Measurements from ENCODE around the gene ID3.

Gene ID3

GRCh38 chr1:23577056-23578004, 18.0 kb upstream of the ID3 start:
- H3K4me1 Mint-ChIP-seq (ENCODE audit: low read depth): peaks cover 23% of the 10 kb centered on the region
- H3K9me3 Mint-ChIP-seq: no peaks in the 10 kb centered on the region
- H3K27me3 Mint-ChIP-seq (ENCODE audit: low read depth): peaks cover 6% of the 10 kb centered on the region
- no peaks in the 10 kb centered on the region for H3K36me3 Mint-ChIP-seq (ENCODE audit: low read depth)
- no peak overlapping the region for H3K4me3 Mint-ChIP-seq
- H3K27ac Mint-ChIP-seq: peak overlapping the region; percentile 70

DNA sequence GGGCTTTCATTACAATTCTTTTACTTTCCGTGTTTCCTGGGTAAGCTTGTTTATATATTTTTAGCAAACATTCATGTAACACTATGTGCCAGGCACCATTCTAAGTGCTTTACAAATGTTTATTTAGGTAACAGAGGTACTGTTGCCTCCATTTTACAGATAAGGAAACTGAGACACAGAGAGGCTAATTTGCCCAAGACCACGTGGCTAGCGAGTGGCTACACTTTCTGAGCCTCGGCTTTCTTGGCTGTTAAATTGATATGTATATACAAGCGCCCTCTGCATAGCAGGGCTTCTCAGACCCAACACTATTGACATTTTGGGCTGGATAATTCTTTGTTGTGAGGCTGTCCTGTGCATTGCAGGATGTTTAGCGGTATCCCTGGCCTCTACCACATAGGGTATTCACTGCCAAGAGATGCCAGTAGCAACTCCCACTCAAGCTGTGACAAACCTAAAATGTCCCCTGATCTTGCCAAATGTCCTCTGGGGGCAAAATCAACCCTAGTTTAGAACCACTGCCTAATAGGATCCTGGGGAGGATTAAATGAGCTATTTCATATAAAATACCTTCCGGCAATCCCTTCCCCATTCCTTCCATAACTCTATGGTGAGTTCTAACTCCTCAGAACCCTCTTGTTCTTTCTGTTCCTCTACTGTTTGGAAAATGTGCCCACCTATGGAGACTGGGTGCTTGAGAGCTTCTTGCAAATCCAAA, 17.2 kb upstream of the ID3 start:
- Mint-ChIP-seq H3K27me3 (ENCODE audit: low read depth) (peaks cover 9% of the 10 kb centered on the region), H3K4me3 (no peak overlapping the region), H3K4me1 (ENCODE audit: low read depth) (peaks cover 23% of the 10 kb centered on the region), H3K9me3 (no peaks in the 10 kb centered on the region), H3K27ac (no peak overlapping the region), H3K36me3 (ENCODE audit: low read depth) (no peaks in the 10 kb centered on the region)

GRCh38 chr1:23575226-23575810, 16.0 kb upstream of the ID3 start:
- H3K4me3 Mint-ChIP-seq: no peak overlapping the region
- peaks cover 15% of the 10 kb centered on the region for H3K27me3 Mint-ChIP-seq (ENCODE audit: low read depth)
- no peaks in the 10 kb centered on the region for H3K9me3 Mint-ChIP-seq
- no peaks in the 10 kb centered on the region for H3K36me3 Mint-ChIP-seq (ENCODE audit: low read depth)
- H3K27ac Mint-ChIP-seq: no peak overlapping the region
- peaks cover 23% of the 10 kb centered on the region for H3K4me1 Mint-ChIP-seq (ENCODE audit: low read depth)

DNA sequence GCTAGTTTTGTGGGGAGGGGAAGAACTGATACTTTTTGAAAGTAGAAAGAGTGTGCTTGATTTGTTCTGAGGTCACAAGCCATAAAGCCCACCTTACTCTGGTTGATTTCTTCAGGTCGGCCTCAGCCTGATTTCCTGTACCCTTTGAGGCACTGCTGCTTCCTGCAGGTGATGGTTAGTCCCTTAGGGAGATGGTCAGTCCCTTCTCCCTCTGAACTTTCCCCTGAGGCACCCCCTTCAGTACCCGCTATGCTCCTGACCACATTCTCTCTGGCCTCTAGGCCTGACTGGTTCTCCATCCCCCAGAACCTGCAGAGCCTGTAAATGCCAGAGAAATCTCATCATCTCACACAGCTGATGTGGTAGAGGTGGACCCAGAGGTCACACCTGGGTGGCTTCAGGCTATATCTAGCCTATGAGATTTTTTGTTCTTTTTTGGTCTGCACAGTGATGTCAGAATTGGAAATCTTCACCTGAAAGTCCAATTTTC, 15.0 kb upstream of the ID3 start:
- Mint-ChIP-seq H3K4me3 (no peak overlapping the region), H3K4me1 (ENCODE audit: low read depth) (peaks cover 23% of the 10 kb centered on the region), H3K9me3 (no peaks in the 10 kb centered on the region), H3K36me3 (ENCODE audit: low read depth) (no peaks in the 10 kb centered on the region), H3K27me3 (ENCODE audit: low read depth) (peaks cover 24% of the 10 kb centered on the region), H3K27ac (no peak overlapping the region)

GRCh38 chr1:23573574-23574182, 14.4 kb upstream of the ID3 start:
- Mint-ChIP-seq H3K9me3 (no peaks in the 10 kb centered on the region), H3K36me3 (ENCODE audit: low read depth) (no peaks in the 10 kb centered on the region), H3K27me3 (ENCODE audit: low read depth) (peaks cover 31% of the 10 kb centered on the region), H3K4me1 (ENCODE audit: low read depth) (peaks cover 20% of the 10 kb centered on the region), H3K27ac (no peak overlapping the region), H3K4me3 (no peak overlapping the region)

DNA sequence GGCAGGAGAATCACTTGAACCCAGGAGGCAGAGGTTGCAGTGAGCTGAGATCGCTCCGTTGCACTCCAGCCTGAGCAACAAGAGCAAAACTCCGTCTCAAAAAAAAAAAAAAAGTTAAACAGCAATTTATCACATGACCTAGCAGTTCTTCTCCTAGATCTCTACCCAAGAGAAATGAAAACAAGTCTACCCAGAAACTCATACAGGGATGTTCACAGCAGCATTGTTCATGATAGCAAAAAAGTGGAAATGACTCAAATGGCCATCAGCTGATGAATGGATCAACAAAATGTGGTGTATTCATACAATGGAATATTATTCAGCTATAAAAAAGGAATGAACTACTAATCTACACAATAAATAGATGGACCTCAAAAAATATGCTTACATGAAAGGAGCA, 12.2 kb upstream of the ID3 start:
- Mint-ChIP-seq H3K4me1 (ENCODE audit: low read depth) (peaks cover 8% of the 10 kb centered on the region), H3K9me3 (no peaks in the 10 kb centered on the region), H3K27me3 (ENCODE audit: low read depth) (peaks cover 50% of the 10 kb centered on the region), H3K36me3 (ENCODE audit: low read depth) (peaks cover 3% of the 10 kb centered on the region), H3K27ac (no peak overlapping the region), H3K4me3 (no peak overlapping the region)

DNA sequence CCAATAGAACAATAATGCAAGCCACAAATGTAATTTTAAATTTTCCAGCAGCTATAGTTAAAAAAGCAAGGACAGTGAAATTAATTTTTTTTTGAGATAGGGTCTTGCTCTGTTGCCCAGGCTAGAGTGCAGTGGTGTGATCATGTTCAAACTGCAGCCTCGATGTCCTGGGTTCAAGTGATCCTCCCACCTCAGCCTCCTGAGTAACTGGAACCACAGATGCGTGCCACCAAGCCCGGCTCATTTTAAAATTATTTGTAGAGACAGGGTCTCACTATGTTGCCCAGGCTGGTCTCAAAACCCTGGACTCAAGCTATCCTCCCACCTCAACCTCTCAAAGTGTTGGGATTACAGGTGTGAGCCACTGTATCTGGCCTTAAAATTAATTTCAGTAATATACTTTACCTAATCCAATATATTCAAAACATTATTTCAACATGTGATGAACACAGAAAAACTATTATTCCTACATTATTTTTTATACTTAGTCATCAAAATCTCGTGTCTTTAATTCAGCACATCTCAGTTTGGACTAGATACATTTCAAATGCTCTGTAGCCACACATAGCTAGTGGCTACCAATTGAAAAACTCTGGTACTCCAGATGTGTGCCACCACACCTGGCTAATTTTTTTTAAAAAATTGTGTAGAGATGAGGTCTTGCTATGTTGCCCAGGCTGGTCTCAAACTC, 10.8 kb upstream of the ID3 start:
- H3K36me3 Mint-ChIP-seq (ENCODE audit: low read depth): peaks cover 5% of the 10 kb centered on the region
- H3K4me1 Mint-ChIP-seq (ENCODE audit: low read depth): peaks cover 8% of the 10 kb centered on the region
- H3K27ac Mint-ChIP-seq: no peak overlapping the region
- no peaks in the 10 kb centered on the region for H3K9me3 Mint-ChIP-seq
- H3K27me3 Mint-ChIP-seq (ENCODE audit: low read depth): peaks cover 63% of the 10 kb centered on the region
- H3K4me3 Mint-ChIP-seq: no peak overlapping the region

DNA sequence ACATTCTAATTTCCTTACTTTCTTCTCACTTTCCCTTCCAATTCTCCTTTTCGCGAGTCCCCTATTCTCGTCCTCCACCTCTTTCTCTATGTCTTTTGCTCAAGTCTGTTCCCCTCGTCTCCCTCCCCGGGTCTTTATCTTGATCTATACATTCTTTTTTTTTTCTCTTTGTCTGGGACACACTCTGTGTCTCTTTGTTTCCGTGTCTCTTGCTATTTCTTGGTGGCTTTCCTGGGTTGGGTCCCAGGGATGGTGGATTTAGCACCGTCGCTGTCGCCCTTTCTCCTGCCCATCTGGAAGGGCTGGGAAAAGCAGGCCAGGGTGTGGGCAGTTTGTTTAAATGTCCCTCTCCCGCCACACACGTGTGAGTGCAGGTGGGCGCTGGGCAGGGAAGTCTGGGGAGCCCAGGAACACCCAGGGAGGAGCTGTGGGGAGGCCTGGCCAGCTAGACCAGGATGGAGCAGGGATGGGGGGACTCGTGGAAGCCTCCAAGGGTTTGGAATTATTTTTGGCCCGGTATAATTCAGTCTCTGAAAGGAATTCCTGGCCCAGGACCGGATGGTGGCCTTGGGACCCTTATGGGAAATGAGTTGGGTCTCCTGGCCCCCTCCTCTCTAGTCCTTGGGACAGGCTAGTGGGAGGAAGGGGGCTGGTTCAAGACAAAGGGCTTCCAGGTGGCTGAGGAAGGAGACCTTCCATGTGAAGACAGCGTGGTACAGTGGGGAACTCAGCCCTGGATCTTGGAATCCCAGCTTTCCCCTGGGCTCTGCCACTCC, 9.5 kb upstream of the ID3 start:
- peak overlapping the region; percentile 82 for H3K4me3 Mint-ChIP-seq
- peaks cover 8% of the 10 kb centered on the region for H3K4me1 Mint-ChIP-seq (ENCODE audit: low read depth)
- no peaks in the 10 kb centered on the region for H3K9me3 Mint-ChIP-seq
- peaks cover 75% of the 10 kb centered on the region for H3K27me3 Mint-ChIP-seq (ENCODE audit: low read depth)
- peaks cover 5% of the 10 kb centered on the region for H3K36me3 Mint-ChIP-seq (ENCODE audit: low read depth)
- H3K27ac Mint-ChIP-seq: no peak overlapping the region

GRCh38 chr1:23567996-23568607, 8.8 kb upstream of the ID3 start:
- H3K36me3 Mint-ChIP-seq (ENCODE audit: low read depth): peaks cover 5% of the 10 kb centered on the region
- peaks cover 13% of the 10 kb centered on the region for H3K4me1 Mint-ChIP-seq (ENCODE audit: low read depth)
- H3K4me3 Mint-ChIP-seq: peak overlapping the region; percentile 82
- no peak overlapping the region for H3K27ac Mint-ChIP-seq
- H3K9me3 Mint-ChIP-seq: no peaks in the 10 kb centered on the region
- peaks cover 82% of the 10 kb centered on the region for H3K27me3 Mint-ChIP-seq (ENCODE audit: low read depth)

DNA sequence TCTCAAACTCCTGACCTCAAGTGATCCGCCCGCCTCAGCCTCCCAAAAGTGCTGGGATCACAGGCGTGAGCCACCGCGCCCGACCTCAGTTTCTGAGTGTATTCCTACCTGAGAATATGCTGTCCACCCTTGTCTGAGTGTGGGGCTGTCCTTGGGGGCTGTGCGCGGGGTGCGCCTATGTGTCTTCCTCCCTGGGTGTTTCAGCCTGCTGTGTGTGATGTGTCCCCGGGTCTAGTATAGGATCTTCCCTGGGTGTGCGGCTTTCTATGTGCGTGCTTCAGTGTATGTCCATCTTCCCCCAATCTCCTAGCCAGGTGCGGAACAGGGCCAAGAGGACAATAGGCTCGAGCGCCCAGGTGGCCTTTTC, 8.3 kb upstream of the ID3 start:
- no peak overlapping the region for H3K27ac Mint-ChIP-seq
- H3K36me3 Mint-ChIP-seq (ENCODE audit: low read depth): peaks cover 5% of the 10 kb centered on the region
- peaks cover 13% of the 10 kb centered on the region for H3K4me1 Mint-ChIP-seq (ENCODE audit: low read depth)
- peaks cover 83% of the 10 kb centered on the region for H3K27me3 Mint-ChIP-seq (ENCODE audit: low read depth)
- no peak overlapping the region for H3K4me3 Mint-ChIP-seq
- H3K9me3 Mint-ChIP-seq: no peaks in the 10 kb centered on the region

GRCh38 chr1:23566304-23566703, 7.0 kb upstream of the ID3 start:
- H3K9me3 Mint-ChIP-seq: no peaks in the 10 kb centered on the region
- H3K36me3 Mint-ChIP-seq (ENCODE audit: low read depth): peaks cover 7% of the 10 kb centered on the region
- peaks cover 19% of the 10 kb centered on the region for H3K4me1 Mint-ChIP-seq (ENCODE audit: low read depth)
- no peak overlapping the region for H3K27ac Mint-ChIP-seq
- no peak overlapping the region for H3K4me3 Mint-ChIP-seq
- peaks cover 87% of the 10 kb centered on the region for H3K27me3 Mint-ChIP-seq (ENCODE audit: low read depth)

- Mint-ChIP-seq H3K4me1 (ENCODE audit: low read depth) (peaks cover 19% of the 10 kb centered on the region), H3K27me3 (ENCODE audit: low read depth) (peaks cover 91% of the 10 kb centered on the region), H3K9me3 (no peaks in the 10 kb centered on the region), H3K27ac (no peak overlapping the region), H3K36me3 (ENCODE audit: low read depth) (peaks cover 7% of the 10 kb centered on the region), H3K4me3 (no peak overlapping the region)
Measured at GRCh38 chr1:23565776-23566175, 6.5 kb upstream of the ID3 start.

- H3K4me3 Mint-ChIP-seq: no peak overlapping the region
- no peaks in the 10 kb centered on the region for H3K9me3 Mint-ChIP-seq
- H3K27ac Mint-ChIP-seq: no peak overlapping the region
- peaks cover 94% of the 10 kb centered on the region for H3K27me3 Mint-ChIP-seq (ENCODE audit: low read depth)
- peaks cover 7% of the 10 kb centered on the region for H3K36me3 Mint-ChIP-seq (ENCODE audit: low read depth)
- peaks cover 27% of the 10 kb centered on the region for H3K4me1 Mint-ChIP-seq (ENCODE audit: low read depth)
Measured at GRCh38 chr1:23564529-23565122, 5.3 kb upstream of the ID3 start.
